ENCODE measurements around the gene PNRC2. TPM values are rescaled to one million over a fixed set of nuclear protein-coding genes. Genes with fewer than 3 reads are reported as not detected.

Gene PNRC2
- total RNA-seq, 4 donors from 2014 or later = 73.2 to 88.5 (median 77.5) TPM

DNA sequence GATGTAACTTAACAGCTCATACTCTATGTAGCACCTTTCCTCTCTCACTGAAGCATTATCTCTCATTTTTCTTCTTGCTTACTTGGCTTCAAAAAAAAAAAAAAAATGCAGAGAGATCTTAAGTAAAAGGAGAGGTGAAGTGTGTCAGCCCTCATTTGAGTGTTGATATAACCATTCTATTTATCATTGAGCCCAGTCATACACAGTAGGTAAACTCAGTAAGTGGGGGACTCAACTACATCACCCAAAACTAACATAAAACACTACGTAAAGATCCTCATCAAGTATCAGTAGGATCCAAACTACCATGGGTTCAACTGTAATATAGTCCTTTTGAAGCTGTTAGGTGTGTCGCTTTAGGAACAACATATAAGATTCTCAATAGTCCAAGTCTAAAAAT, 8.2 kb downstream of the PNRC2 start:
- no peaks in the 10 kb centered on the region for H3K27me3 ChIP-seq
- H3K27ac ChIP-seq = no peak overlapping the region
- H3K4me1 ChIP-seq = peaks cover 0 to 28% (median 6%) of the 10 kb centered on the region in 4 donors
- H3K9me3 ChIP-seq = no peaks in the 10 kb centered on the region
- 70 to 93% methylated on average over 2 of the region's 2 CpGs for WGBS, 2 donors
- TF ChIP-seq EP300 (IDR thresholded peaks at IDR 0.05) (no peak), POLR2A (IDR thresholded peaks at IDR 0.05) (no peak)
- TF ChIP-seq, protein P1, sequence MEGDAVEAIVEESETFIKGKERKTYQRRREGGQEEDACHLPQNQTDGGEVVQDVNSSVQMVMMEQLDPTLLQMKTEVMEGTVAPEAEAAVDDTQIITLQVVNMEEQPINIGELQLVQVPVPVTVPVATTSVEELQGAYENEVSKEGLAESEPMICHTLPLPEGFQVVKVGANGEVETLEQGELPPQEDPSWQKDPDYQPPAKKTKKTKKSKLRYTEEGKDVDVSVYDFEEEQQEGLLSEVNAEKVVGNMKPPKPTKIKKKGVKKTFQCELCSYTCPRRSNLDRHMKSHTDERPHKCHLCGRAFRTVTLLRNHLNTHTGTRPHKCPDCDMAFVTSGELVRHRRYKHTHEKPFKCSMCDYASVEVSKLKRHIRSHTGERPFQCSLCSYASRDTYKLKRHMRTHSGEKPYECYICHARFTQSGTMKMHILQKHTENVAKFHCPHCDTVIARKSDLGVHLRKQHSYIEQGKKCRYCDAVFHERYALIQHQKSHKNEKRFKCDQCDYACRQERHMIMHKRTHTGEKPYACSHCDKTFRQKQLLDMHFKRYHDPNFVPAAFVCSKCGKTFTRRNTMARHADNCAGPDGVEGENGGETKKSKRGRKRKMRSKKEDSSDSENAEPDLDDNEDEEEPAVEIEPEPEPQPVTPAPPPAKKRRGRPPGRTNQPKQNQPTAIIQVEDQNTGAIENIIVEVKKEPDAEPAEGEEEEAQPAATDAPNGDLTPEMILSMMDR (IDR thresholded peaks at IDR 0.05) = no peak
- no peak for DNase-seq (ENCODE audit: low spot score in 2 of 2)
- peaks cover 5 to 67% (median 17%) of the 10 kb centered on the region in 3 donors for H3K36me3 ChIP-seq
- no peak overlapping the region for H3K4me3 ChIP-seq

DNA sequence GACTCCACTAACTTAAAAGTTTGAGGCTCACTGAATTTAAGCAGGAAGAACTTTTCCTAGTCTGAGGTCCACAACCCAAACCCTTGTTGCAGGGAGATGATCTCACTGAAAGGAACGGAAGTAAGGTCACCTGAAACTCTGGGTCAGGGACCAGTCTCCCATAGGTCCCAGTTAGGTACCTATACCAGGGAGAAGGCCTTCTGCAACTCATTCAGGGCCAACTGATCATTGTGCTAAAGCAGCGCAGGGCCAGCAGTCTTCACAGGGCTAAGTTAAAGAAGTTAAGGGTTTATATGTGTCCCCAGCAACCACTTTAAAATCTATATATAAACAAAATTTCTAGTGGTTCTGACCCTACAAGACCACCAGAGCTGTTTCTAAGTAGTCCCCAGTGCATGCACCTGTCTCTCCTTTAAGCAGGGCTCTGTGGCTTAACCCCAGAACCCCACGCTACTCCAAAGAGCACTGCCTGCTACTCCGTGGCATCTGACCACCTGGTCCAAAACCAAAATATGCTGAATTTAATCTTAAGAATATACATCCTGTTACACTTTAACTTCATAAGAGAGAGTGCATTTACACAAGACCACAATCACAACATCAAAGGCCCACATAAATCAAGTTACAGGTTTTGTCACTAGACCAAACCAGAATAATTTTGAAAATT, 17.7 kb downstream of the PNRC2 start:
- Histone ChIP-seq H3K27me3 (no peaks in the 10 kb centered on the region), H3K9me3 (no peaks in the 10 kb centered on the region), H3K4me3 (peak overlapping the region in 1 of 4 donors; percentile 3), H3K4me1 (peaks cover 0 to 66% (median 40%) of the 10 kb centered on the region in 4 donors), H3K36me3 (peaks cover 0 to 25% (median 0%) of the 10 kb centered on the region in 3 donors), H3K27ac (peak overlapping the region in 2 of 4 donors; percentile 99)
- TF ChIP-seq, protein P1 (IDR thresholded peaks at IDR 0.05) = no peak
- TF ChIP-seq POLR2A (IDR thresholded peaks at IDR 0.05) (no peak), EP300 (IDR thresholded peaks at IDR 0.05) (no peak)
- DNase-seq (ENCODE audit: low spot score in 2 of 2) = no peak
- 48 to 52% methylated on average over 4 of the region's 4 CpGs for WGBS, 2 donors

DNA sequence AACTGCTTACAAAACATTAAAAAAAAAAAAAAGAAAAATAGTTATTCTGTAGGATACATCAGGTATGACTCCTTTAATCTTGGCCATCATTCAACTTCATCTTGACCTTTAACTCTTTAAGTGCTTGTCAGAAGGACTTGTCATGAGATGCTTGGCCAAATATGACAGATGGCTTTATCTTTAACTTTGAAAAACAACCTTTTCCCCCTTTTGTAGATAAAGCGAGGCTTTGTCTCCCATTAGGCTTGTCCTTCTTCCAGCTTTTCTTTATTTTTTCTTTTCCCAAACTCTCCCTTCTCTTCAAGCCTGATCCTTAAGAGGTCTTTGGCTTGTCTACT, 18.2 kb downstream of the PNRC2 start:
- H3K4me1 ChIP-seq = peaks cover 0 to 66% (median 40%) of the 10 kb centered on the region in 4 donors
- no peak overlapping the region for H3K4me3 ChIP-seq
- peaks cover 0 to 20% (median 0%) of the 10 kb centered on the region in 3 donors for H3K36me3 ChIP-seq
- 47 to 65% methylated on average over 1 of the region's 1 CpG for WGBS, 2 donors
- TF ChIP-seq POLR2A (IDR thresholded peaks at IDR 0.05) (no peak), EP300 (IDR thresholded peaks at IDR 0.05) (no peak)
- TF ChIP-seq, protein P1 (IDR thresholded peaks at IDR 0.05) = no peak
- no peak for DNase-seq (ENCODE audit: low spot score in 2 of 2)
- no peaks in the 10 kb centered on the region for H3K9me3 ChIP-seq
- peak overlapping the region in 2 of 4 donors; percentile 99 for H3K27ac ChIP-seq
- no peaks in the 10 kb centered on the region for H3K27me3 ChIP-seq

DNA sequence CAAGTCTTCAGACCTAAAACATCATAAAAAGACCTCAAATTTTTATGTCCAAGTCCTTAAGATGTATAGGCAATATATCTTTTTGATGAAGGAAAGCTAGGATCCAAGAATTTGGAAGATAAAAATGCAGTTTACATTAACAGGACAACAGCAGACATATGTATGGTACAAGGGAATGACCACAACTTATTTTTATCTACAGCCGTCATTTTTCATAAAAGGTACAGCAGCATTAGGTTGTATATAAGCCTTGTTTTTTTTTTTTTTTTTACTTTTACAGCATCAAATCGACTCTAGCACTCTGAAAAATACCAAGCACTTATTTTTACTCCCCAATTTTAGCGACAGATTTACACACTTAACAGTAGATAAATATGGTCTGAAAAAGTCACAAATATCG, 19.2 kb downstream of the PNRC2 start:
- peaks cover 0 to 11% (median 0%) of the 10 kb centered on the region in 3 donors for H3K36me3 ChIP-seq
- peak overlapping the region in 3 of 4 donors; percentile 36 to 99 (median 99) for H3K27ac ChIP-seq
- TF ChIP-seq EP300 (IDR thresholded peaks at IDR 0.05) (no peak), POLR2A (IDR thresholded peaks at IDR 0.05) (no peak)
- TF ChIP-seq, protein P1 (IDR thresholded peaks at IDR 0.05) = no peak
- no peaks in the 10 kb centered on the region for H3K27me3 ChIP-seq
- H3K4me3 ChIP-seq = peak overlapping the region; percentile 70 to 97 (median 93)
- 1 to 4% methylated on average over 4 of the region's 4 CpGs for WGBS, 2 donors
- DNase-seq (ENCODE audit: low spot score in 2 of 2) = no peak
- H3K9me3 ChIP-seq = no peaks in the 10 kb centered on the region
- H3K4me1 ChIP-seq = peaks cover 0 to 61% (median 39%) of the 10 kb centered on the region in 4 donors

DNA sequence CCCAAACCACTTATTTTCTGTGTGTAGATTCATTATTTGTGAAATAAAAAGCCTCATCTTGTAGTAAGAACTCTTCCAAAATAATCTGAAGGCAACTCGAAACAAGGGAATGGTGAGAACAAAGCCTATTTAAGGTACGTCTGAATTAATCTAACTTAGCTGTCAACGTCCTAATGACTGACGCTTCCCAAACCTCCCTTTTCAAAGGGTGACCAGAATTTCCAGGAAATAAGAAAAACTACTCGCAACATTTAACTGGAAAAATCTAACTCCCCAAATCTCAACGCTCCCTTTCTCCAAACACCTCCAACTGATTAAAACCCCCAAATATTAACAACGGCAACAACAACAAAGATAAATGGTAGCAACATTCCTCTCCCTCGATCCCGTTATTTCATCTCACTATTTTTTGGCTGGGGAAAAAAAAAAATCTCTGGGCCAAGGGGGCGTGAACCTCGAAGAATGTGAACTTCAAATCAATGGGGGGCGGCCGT, 19.8 kb downstream of the PNRC2 start:
- H3K36me3 ChIP-seq = peaks cover 0 to 5% (median 0%) of the 10 kb centered on the region in 3 donors
- no peak for DNase-seq (ENCODE audit: low spot score in 2 of 2)
- WGBS, 2 donors = 0 to 1% methylated on average over 13 of the region's 13 CpGs
- peak overlapping the region; percentile 70 to 97 (median 93) for H3K4me3 ChIP-seq
- no peaks in the 10 kb centered on the region for H3K9me3 ChIP-seq
- no peaks in the 10 kb centered on the region for H3K27me3 ChIP-seq
- TF ChIP-seq POLR2A (IDR thresholded peaks at IDR 0.05) (no peak), EP300 (IDR thresholded peaks at IDR 0.05) (no peak)
- TF ChIP-seq, protein P1 (IDR thresholded peaks at IDR 0.05) = no peak
- H3K4me1 ChIP-seq = peaks cover 0 to 59% (median 37%) of the 10 kb centered on the region in 4 donors
- peak overlapping the region; percentile 93 to 99 (median 98) for H3K27ac ChIP-seq

Measured in tibial nerve (tissue), 4 donors.